ENCODE data around the gene ST8SIA6. TPM values are rescaled to one million over a fixed set of nuclear protein-coding genes. Genes with fewer than 3 reads are reported as not detected.

The ST8SIA6 gene
- total and polyA plus RNA-seq, 5 donors from 2014 or later: 5.6 to 10.8 (median 9.0) TPM

GRCh38 chr10:17289763-17290162 is 164.6 kb downstream of the ST8SIA6 start:
- H3K27ac Mint-ChIP-seq: no peak overlapping the region
- ATAC-seq (ENCODE audit: low read depth in 2 of 2): no peak

GRCh38 chr10:17286562-17287550 is 167.5 kb downstream of the ST8SIA6 start:
- ATAC-seq (ENCODE audit: low read depth in 2 of 2) (no peak), DNase-seq (no peak)
- Histone ChIP-seq H3K27ac (ENCODE audit: insufficient read depth, low read length, poor library complexity, severe bottlenecking) (no peak overlapping the region), H3K27me3 (ENCODE audit: control insufficient read depth, insufficient read depth, low read length) (peaks cover 6% of the 10 kb centered on the region), H3K4me1 (ENCODE audit: control insufficient read depth, insufficient read depth, low read length, poor library complexity, severe bottlenecking) (no peaks in the 10 kb centered on the region), H3K36me3 (ENCODE audit: control insufficient read depth, insufficient read depth, low read length) (no peaks in the 10 kb centered on the region), H3K9me3 (ENCODE audit: control insufficient read depth in 2 of 2, low read length in 2 of 2) (peaks cover 2 to 10% of the 10 kb centered on the region in 2 experiments), H3K4me3 (ENCODE audit: low read depth, low read length) (no peak overlapping the region)
- Mint-ChIP-seq H3K27ac (no peak overlapping the region), H3K9me3 (peaks cover 0 to 15% (median 3%) of the 10 kb centered on the region in 7 donors), H3K27me3 (peaks cover 31% of the 10 kb centered on the region), H3K4me3 (no peak overlapping the region), H3K36me3 (no peaks in the 10 kb centered on the region), H3K4me1 (peaks cover 0 to 7% (median 5%) of the 10 kb centered on the region in 4 donors)

More at GRCh38 chr10:17289763-17290162, 164.6 kb downstream of the ST8SIA6 start:
- Histone ChIP-seq H3K27ac (ENCODE audit: insufficient read depth, low read length, poor library complexity, severe bottlenecking) (no peak overlapping the region), H3K27me3 (ENCODE audit: control insufficient read depth, insufficient read depth, low read length) (peaks cover 9% of the 10 kb centered on the region), H3K4me1 (ENCODE audit: control insufficient read depth, insufficient read depth, low read length, poor library complexity, severe bottlenecking) (no peaks in the 10 kb centered on the region), H3K36me3 (ENCODE audit: control insufficient read depth, insufficient read depth, low read length) (no peaks in the 10 kb centered on the region), H3K9me3 (ENCODE audit: control insufficient read depth in 2 of 2, low read length in 2 of 2) (no peaks in the 10 kb centered on the region), H3K4me3 (ENCODE audit: low read depth, low read length) (no peak overlapping the region)
- DNase-seq: no peak
- Mint-ChIP-seq H3K4me1 (peaks cover 0 to 7% (median 5%) of the 10 kb centered on the region in 4 donors), H3K36me3 (no peaks in the 10 kb centered on the region), H3K9me3 (peaks cover 0 to 1% (median 0%) of the 10 kb centered on the region in 7 donors), H3K27me3 (peaks cover 41% of the 10 kb centered on the region), H3K4me3 (no peak overlapping the region)

GRCh38 chr10:17282311-17282710 is 172.1 kb downstream of the ST8SIA6 start:
- Mint-ChIP-seq H3K4me3 (no peak overlapping the region), H3K27ac (no peak overlapping the region), H3K27me3 (peaks cover 23% of the 10 kb centered on the region), H3K36me3 (no peaks in the 10 kb centered on the region), H3K9me3 (peaks cover 4 to 25% (median 10%) of the 10 kb centered on the region in 7 donors), H3K4me1 (no peaks in the 10 kb centered on the region)
- Histone ChIP-seq H3K27me3 (ENCODE audit: control insufficient read depth, insufficient read depth, low read length) (peaks cover 6% of the 10 kb centered on the region), H3K4me1 (ENCODE audit: control insufficient read depth, insufficient read depth, low read length, poor library complexity, severe bottlenecking) (no peaks in the 10 kb centered on the region), H3K27ac (ENCODE audit: insufficient read depth, low read length, poor library complexity, severe bottlenecking) (no peak overlapping the region), H3K36me3 (ENCODE audit: control insufficient read depth, insufficient read depth, low read length) (no peaks in the 10 kb centered on the region), H3K4me3 (ENCODE audit: low read depth, low read length) (no peak overlapping the region), H3K9me3 (ENCODE audit: control insufficient read depth in 2 of 2, low read length in 2 of 2) (peaks cover 2 to 10% of the 10 kb centered on the region in 2 experiments)
- DNase-seq: no peak
- ATAC-seq (ENCODE audit: low read depth in 2 of 2): no peak

GRCh38 chr10:17278607-17279240 is 175.7 kb downstream of the ST8SIA6 start:
- Histone ChIP-seq H3K4me3 (ENCODE audit: low read depth, low read length) (no peak overlapping the region), H3K4me1 (ENCODE audit: control insufficient read depth, insufficient read depth, low read length, poor library complexity, severe bottlenecking) (no peaks in the 10 kb centered on the region), H3K36me3 (ENCODE audit: control insufficient read depth, insufficient read depth, low read length) (no peaks in the 10 kb centered on the region), H3K27me3 (ENCODE audit: control insufficient read depth, insufficient read depth, low read length) (peaks cover 8% of the 10 kb centered on the region), H3K27ac (ENCODE audit: insufficient read depth, low read length, poor library complexity, severe bottlenecking) (no peak overlapping the region), H3K9me3 (ENCODE audit: control insufficient read depth in 2 of 2, low read length in 2 of 2) (peaks cover 7 to 10% of the 10 kb centered on the region in 2 experiments)
- no peaks in the 10 kb centered on the region for H3K36me3 Mint-ChIP-seq
- peaks cover 15% of the 10 kb centered on the region for H3K27me3 Mint-ChIP-seq
- ATAC-seq (ENCODE audit: low read depth in 2 of 2): no peak
- H3K9me3 Mint-ChIP-seq: peaks cover 5 to 23% (median 10%) of the 10 kb centered on the region in 7 donors
- no peak for DNase-seq
- no peak overlapping the region for H3K4me3 Mint-ChIP-seq
- H3K4me1 Mint-ChIP-seq: no peaks in the 10 kb centered on the region
- H3K27ac Mint-ChIP-seq: no peak overlapping the region

GRCh38 chr10:17276756-17277424 is 177.5 kb downstream of the ST8SIA6 start:
- Mint-ChIP-seq H3K27ac (no peak overlapping the region), H3K36me3 (no peaks in the 10 kb centered on the region), H3K4me3 (no peak overlapping the region), H3K4me1 (no peaks in the 10 kb centered on the region), H3K9me3 (peaks cover 2 to 15% (median 7%) of the 10 kb centered on the region in 7 donors), H3K27me3 (peaks cover 15% of the 10 kb centered on the region)
- DNase-seq: no peak
- Histone ChIP-seq H3K4me1 (ENCODE audit: control insufficient read depth, insufficient read depth, low read length, poor library complexity, severe bottlenecking) (no peaks in the 10 kb centered on the region), H3K4me3 (ENCODE audit: low read depth, low read length) (no peak overlapping the region), H3K36me3 (ENCODE audit: control insufficient read depth, insufficient read depth, low read length) (no peaks in the 10 kb centered on the region), H3K9me3 (ENCODE audit: control insufficient read depth in 2 of 2, low read length in 2 of 2) (peaks cover 0 to 4% of the 10 kb centered on the region in 2 experiments), H3K27ac (ENCODE audit: insufficient read depth, low read length, poor library complexity, severe bottlenecking) (no peak overlapping the region), H3K27me3 (ENCODE audit: control insufficient read depth, insufficient read depth, low read length) (peaks cover 8% of the 10 kb centered on the region)
- ATAC-seq (ENCODE audit: low read depth in 2 of 2): no peak

GRCh38 chr10:17273403-17273802 is 181.0 kb downstream of the ST8SIA6 start:
- H3K27ac ChIP-seq (ENCODE audit: insufficient read depth, low read length, poor library complexity, severe bottlenecking): no peak overlapping the region
- Mint-ChIP-seq H3K27ac (no peak overlapping the region), H3K4me3 (no peak overlapping the region), H3K4me1 (no peaks in the 10 kb centered on the region), H3K27me3 (peaks cover 25% of the 10 kb centered on the region), H3K36me3 (no peaks in the 10 kb centered on the region), H3K9me3 (peaks cover 0 to 4% (median 0%) of the 10 kb centered on the region in 7 donors)
- no peaks in the 10 kb centered on the region for H3K4me1 ChIP-seq (ENCODE audit: control insufficient read depth, insufficient read depth, low read length, poor library complexity, severe bottlenecking)
- ATAC-seq (ENCODE audit: low read depth in 2 of 2): no peak
- DNase-seq: no peak
- peaks cover 0 to 4% of the 10 kb centered on the region in 2 experiments for H3K9me3 ChIP-seq (ENCODE audit: control insufficient read depth in 2 of 2, low read length in 2 of 2)
- H3K4me3 ChIP-seq (ENCODE audit: low read depth, low read length): no peak overlapping the region
- no peaks in the 10 kb centered on the region for H3K36me3 ChIP-seq (ENCODE audit: control insufficient read depth, insufficient read depth, low read length)
- H3K27me3 ChIP-seq (ENCODE audit: control insufficient read depth, insufficient read depth, low read length): peaks cover 7% of the 10 kb centered on the region

- H3K27me3 Mint-ChIP-seq: peaks cover 31% of the 10 kb centered on the region
- DNase-seq (no peak), ATAC-seq (ENCODE audit: low read depth in 2 of 2) (no peak)
- Histone ChIP-seq H3K27me3 (ENCODE audit: control insufficient read depth, insufficient read depth, low read length) (peaks cover 7% of the 10 kb centered on the region), H3K4me3 (ENCODE audit: low read depth, low read length) (no peak overlapping the region), H3K4me1 (ENCODE audit: control insufficient read depth, insufficient read depth, low read length, poor library complexity, severe bottlenecking) (no peaks in the 10 kb centered on the region), H3K27ac (ENCODE audit: insufficient read depth, low read length, poor library complexity, severe bottlenecking) (no peak overlapping the region), H3K9me3 (ENCODE audit: control insufficient read depth in 2 of 2, low read length in 2 of 2) (peaks cover 0 to 4% of the 10 kb centered on the region in 2 experiments), H3K36me3 (ENCODE audit: control insufficient read depth, insufficient read depth, low read length) (no peaks in the 10 kb centered on the region)
- H3K4me3 Mint-ChIP-seq: no peak overlapping the region
- H3K9me3 Mint-ChIP-seq: peaks cover 0 to 2% (median 0%) of the 10 kb centered on the region in 7 donors
- no peaks in the 10 kb centered on the region for H3K36me3 Mint-ChIP-seq
- no peaks in the 10 kb centered on the region for H3K4me1 Mint-ChIP-seq
- no peak overlapping the region for H3K27ac Mint-ChIP-seq
Measured at GRCh38 chr10:17272648-17273047, 181.7 kb downstream of the ST8SIA6 start.
